Measurements from ENCODE around the gene OR1F1. TPM values are rescaled to one million over a fixed set of nuclear protein-coding genes. Genes with fewer than 3 reads are reported as not detected.

OR1F1 gene
- total and polyA plus RNA-seq, 9 of the 15 experiments (the other 6 are each of a cell fraction or from before 2014, with no cell fraction given), result 0.15 to 0.61 (median 0.35) TPM; not detected in 3

DNA sequence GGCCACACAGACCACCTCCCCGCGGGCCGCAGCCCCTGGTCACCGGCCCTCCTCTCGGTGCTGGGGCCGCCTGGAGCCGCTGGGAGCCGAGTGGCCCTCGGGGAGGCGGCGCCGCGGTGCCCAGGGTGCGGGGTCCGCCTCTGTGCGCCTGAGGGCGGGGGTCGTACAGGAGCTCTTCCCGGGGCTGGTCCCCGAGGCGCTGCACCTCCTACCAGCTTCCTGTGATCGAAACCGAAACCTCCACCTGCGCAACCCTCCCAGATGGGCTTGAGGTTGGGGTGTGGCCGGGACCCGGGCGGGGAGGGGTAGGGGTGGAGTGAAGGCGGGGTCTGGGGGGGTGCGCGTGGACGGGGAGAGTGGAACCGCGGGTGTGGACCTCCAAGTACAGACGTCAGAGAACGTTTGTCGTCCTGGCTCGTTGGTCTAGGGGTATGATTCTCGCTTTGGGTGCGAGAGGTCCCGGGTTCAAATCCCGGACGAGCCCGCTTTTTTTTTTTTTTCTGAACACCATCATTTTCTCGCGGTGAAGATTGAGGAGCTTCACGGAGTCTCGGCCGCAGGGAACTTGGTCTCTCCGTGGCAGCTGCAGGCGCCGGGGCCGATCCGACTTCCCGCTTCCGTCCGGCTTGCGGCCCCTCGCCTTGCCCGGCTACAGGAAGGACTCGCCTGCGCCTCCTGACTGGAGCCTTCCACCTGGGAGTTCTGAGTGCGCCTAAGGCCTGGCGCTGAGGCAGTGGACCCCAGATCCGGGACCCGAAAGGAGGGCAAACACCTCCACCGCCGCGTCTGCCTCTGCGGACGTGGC is 29.3 kb upstream of the OR1F1 start (continued):
- TF ChIP-seq, protein P1, sequence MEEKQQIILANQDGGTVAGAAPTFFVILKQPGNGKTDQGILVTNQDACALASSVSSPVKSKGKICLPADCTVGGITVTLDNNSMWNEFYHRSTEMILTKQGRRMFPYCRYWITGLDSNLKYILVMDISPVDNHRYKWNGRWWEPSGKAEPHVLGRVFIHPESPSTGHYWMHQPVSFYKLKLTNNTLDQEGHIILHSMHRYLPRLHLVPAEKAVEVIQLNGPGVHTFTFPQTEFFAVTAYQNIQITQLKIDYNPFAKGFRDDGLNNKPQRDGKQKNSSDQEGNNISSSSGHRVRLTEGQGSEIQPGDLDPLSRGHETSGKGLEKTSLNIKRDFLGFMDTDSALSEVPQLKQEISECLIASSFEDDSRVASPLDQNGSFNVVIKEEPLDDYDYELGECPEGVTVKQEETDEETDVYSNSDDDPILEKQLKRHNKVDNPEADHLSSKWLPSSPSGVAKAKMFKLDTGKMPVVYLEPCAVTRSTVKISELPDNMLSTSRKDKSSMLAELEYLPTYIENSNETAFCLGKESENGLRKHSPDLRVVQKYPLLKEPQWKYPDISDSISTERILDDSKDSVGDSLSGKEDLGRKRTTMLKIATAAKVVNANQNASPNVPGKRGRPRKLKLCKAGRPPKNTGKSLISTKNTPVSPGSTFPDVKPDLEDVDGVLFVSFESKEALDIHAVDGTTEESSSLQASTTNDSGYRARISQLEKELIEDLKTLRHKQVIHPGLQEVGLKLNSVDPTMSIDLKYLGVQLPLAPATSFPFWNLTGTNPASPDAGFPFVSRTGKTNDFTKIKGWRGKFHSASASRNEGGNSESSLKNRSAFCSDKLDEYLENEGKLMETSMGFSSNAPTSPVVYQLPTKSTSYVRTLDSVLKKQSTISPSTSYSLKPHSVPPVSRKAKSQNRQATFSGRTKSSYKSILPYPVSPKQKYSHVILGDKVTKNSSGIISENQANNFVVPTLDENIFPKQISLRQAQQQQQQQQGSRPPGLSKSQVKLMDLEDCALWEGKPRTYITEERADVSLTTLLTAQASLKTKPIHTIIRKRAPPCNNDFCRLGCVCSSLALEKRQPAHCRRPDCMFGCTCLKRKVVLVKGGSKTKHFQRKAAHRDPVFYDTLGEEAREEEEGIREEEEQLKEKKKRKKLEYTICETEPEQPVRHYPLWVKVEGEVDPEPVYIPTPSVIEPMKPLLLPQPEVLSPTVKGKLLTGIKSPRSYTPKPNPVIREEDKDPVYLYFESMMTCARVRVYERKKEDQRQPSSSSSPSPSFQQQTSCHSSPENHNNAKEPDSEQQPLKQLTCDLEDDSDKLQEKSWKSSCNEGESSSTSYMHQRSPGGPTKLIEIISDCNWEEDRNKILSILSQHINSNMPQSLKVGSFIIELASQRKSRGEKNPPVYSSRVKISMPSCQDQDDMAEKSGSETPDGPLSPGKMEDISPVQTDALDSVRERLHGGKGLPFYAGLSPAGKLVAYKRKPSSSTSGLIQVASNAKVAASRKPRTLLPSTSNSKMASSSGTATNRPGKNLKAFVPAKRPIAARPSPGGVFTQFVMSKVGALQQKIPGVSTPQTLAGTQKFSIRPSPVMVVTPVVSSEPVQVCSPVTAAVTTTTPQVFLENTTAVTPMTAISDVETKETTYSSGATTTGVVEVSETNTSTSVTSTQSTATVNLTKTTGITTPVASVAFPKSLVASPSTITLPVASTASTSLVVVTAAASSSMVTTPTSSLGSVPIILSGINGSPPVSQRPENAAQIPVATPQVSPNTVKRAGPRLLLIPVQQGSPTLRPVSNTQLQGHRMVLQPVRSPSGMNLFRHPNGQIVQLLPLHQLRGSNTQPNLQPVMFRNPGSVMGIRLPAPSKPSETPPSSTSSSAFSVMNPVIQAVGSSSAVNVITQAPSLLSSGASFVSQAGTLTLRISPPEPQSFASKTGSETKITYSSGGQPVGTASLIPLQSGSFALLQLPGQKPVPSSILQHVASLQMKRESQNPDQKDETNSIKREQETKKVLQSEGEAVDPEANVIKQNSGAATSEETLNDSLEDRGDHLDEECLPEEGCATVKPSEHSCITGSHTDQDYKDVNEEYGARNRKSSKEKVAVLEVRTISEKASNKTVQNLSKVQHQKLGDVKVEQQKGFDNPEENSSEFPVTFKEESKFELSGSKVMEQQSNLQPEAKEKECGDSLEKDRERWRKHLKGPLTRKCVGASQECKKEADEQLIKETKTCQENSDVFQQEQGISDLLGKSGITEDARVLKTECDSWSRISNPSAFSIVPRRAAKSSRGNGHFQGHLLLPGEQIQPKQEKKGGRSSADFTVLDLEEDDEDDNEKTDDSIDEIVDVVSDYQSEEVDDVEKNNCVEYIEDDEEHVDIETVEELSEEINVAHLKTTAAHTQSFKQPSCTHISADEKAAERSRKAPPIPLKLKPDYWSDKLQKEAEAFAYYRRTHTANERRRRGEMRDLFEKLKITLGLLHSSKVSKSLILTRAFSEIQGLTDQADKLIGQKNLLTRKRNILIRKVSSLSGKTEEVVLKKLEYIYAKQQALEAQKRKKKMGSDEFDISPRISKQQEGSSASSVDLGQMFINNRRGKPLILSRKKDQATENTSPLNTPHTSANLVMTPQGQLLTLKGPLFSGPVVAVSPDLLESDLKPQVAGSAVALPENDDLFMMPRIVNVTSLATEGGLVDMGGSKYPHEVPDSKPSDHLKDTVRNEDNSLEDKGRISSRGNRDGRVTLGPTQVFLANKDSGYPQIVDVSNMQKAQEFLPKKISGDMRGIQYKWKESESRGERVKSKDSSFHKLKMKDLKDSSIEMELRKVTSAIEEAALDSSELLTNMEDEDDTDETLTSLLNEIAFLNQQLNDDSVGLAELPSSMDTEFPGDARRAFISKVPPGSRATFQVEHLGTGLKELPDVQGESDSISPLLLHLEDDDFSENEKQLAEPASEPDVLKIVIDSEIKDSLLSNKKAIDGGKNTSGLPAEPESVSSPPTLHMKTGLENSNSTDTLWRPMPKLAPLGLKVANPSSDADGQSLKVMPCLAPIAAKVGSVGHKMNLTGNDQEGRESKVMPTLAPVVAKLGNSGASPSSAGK (IDR thresholded peaks at IDR 0.05), result peak; percentile 58; the same call in 1 of the 2 replicates
- TF ChIP-seq, protein P2, sequence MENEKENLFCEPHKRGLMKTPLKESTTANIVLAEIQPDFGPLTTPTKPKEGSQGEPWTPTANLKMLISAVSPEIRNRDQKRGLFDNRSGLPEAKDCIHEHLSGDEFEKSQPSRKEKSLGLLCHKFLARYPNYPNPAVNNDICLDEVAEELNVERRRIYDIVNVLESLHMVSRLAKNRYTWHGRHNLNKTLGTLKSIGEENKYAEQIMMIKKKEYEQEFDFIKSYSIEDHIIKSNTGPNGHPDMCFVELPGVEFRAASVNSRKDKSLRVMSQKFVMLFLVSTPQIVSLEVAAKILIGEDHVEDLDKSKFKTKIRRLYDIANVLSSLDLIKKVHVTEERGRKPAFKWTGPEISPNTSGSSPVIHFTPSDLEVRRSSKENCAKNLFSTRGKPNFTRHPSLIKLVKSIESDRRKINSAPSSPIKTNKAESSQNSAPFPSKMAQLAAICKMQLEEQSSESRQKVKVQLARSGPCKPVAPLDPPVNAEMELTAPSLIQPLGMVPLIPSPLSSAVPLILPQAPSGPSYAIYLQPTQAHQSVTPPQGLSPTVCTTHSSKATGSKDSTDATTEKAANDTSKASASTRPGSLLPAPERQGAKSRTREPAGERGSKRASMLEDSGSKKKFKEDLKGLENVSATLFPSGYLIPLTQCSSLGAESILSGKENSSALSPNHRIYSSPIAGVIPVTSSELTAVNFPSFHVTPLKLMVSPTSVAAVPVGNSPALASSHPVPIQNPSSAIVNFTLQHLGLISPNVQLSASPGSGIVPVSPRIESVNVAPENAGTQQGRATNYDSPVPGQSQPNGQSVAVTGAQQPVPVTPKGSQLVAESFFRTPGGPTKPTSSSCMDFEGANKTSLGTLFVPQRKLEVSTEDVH (IDR thresholded peaks at IDR 0.05; ENCODE audit: low read depth, partially characterized antibody), result peak; percentile 59
- TF ChIP-seq, protein P3, sequence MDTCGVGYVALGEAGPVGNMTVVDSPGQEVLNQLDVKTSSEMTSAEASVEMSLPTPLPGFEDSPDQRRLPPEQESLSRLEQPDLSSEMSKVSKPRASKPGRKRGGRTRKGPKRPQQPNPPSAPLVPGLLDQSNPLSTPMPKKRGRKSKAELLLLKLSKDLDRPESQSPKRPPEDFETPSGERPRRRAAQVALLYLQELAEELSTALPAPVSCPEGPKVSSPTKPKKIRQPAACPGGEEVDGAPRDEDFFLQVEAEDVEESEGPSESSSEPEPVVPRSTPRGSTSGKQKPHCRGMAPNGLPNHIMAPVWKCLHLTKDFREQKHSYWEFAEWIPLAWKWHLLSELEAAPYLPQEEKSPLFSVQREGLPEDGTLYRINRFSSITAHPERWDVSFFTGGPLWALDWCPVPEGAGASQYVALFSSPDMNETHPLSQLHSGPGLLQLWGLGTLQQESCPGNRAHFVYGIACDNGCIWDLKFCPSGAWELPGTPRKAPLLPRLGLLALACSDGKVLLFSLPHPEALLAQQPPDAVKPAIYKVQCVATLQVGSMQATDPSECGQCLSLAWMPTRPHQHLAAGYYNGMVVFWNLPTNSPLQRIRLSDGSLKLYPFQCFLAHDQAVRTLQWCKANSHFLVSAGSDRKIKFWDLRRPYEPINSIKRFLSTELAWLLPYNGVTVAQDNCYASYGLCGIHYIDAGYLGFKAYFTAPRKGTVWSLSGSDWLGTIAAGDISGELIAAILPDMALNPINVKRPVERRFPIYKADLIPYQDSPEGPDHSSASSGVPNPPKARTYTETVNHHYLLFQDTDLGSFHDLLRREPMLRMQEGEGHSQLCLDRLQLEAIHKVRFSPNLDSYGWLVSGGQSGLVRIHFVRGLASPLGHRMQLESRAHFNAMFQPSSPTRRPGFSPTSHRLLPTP (IDR thresholded peaks at IDR 0.05; ENCODE audit: borderline replicate concordance, extremely low read depth, insufficient read length), result peak; percentile 93
- no peak for TF ChIP-seq RBM34 (IDR thresholded peaks at IDR 0.05; ENCODE audit: borderline replicate concordance, insufficient read depth, low read length)
- TF ChIP-seq, protein P4, sequence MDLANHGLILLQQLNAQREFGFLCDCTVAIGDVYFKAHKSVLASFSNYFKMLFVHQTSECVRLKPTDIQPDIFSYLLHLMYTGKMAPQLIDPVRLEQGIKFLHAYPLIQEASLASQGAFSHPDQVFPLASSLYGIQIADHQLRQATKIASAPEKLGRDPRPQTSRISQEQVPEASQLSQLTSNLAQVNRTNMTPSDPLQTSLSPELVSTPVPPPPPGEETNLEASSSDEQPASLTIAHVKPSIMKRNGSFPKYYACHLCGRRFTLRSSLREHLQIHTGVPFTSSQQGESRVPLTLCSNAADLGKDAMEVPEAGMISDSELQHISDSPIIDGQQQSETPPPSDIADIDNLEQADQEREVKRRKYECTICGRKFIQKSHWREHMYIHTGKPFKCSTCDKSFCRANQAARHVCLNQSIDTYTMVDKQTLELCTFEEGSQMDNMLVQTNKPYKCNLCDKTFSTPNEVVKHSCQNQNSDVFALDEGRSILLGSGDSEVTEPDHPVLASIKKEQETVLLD (IDR thresholded peaks at IDR 0.05), result peak; percentile 46; the same call in 1 of the 2 replicates
- TF ChIP-seq ZFPM2 (CRISPR knock-in tag; IDR thresholded peaks at IDR 0.05), result no peak
